ENCODE measurements around the gene ATOSA. TPM values are rescaled to one million over a fixed set of nuclear protein-coding genes. Genes with fewer than 3 reads are reported as not detected.

Gene ATOSA
- total and polyA plus RNA-seq, 2 of the 8 experiments (the other 6 are each of a cell fraction or from before 2014, with no cell fraction given): 4.6 to 7.9 TPM

- TF ChIP-seq POLR2AphosphoS5 (IDR thresholded peaks at IDR 0.05; ENCODE audit: low read depth, low read length): no peak
- TF ChIP-seq SRF (IDR thresholded peaks at IDR 0.05; ENCODE audit: low read depth, low read length): no peak
- no peak for TF ChIP-seq PHF8 (conservative IDR thresholded peaks at IDR 0.05; ENCODE audit: low read depth, low read length)
- no peak for TF ChIP-seq FOSL1 (IDR thresholded peaks at IDR 0.05; ENCODE audit: insufficient read depth, low read depth, low read length)
- TF ChIP-seq TAF1 (IDR thresholded peaks at IDR 0.05; ENCODE audit: low read depth, low read length): no peak
- TF ChIP-seq, protein P1, sequence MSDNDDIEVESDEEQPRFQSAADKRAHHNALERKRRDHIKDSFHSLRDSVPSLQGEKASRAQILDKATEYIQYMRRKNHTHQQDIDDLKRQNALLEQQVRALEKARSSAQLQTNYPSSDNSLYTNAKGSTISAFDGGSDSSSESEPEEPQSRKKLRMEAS (IDR thresholded peaks at IDR 0.05): no peak
- no peak for TF ChIP-seq RBBP5 (IDR thresholded peaks at IDR 0.05; ENCODE audit: borderline replicate concordance, low read depth, low read length)
- no peak for TF ChIP-seq NRF1 (IDR thresholded peaks at IDR 0.05; ENCODE audit: low read depth, low read length)
Observed at GRCh38 chr15:52698514-52698913, 19.3 kb upstream of the ATOSA start (continued).

Data from H1 (cell line).